Superior temporal gyrus (tissue), 1 donor: Measurements from ENCODE around the gene GLT6D1.
A peak's percentile ranks its signal among the peaks of the same experiment; 100 is the strongest.

Source experiments
- DNase-seq: peaks from one replicate; pipeline ENCODE4 v3.0.0-alpha.2; 2016; ENCODE audit errors: extremely low spot score

The GLT6D1 gene

GRCh38 chr9:135608294-135608998 lies 30.9 kb downstream of the GLT6D1 start:
- DNase-seq = no peak

DNA sequence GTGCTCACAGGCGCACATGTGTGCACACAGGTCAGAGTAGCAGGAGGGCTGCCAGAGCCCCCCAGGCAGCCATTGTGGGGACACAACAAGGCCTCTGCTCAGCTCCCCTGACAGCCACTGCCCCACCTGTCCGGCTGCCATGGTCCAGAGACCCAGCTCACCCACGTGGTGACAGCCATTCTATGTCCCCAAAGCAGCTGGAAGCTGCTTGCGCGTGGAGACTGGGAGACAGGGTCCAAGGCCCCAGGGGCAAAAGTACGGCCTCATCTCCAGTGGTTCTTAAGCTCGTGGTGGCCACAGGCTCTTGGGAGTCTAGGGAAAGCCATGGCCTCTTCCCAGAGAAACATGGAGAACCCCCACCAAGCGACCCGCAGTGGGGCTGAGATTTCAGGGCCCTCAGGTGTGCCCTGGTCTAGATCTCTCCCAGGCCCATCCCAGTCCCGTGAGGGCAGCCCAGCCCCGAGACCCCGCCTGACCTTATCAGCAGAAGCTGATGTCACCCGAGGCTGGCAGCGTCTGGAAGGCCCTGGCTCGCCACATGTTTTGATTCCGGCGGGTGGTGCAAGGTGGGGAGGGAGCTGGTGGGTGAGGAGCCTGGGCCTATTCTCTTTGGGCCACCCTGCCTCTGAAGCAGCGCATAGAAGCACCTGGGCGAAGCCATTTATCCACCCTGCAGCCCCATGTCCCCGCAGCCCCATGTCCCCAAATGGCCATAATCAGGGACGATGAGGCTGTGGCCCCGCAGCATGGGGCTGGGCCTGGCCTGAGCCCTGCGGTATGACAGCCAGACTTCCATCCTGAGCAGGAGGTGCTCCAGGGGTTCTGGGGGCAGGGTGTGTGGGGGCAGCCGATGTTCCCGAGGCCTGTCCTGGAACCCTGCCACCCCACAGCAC lies 31.7 kb downstream of the GLT6D1 start:
- no peak for DNase-seq

GRCh38 chr9:135606885-135607259 lies 32.5 kb downstream of the GLT6D1 start:
- DNase-seq = no peak

DNA sequence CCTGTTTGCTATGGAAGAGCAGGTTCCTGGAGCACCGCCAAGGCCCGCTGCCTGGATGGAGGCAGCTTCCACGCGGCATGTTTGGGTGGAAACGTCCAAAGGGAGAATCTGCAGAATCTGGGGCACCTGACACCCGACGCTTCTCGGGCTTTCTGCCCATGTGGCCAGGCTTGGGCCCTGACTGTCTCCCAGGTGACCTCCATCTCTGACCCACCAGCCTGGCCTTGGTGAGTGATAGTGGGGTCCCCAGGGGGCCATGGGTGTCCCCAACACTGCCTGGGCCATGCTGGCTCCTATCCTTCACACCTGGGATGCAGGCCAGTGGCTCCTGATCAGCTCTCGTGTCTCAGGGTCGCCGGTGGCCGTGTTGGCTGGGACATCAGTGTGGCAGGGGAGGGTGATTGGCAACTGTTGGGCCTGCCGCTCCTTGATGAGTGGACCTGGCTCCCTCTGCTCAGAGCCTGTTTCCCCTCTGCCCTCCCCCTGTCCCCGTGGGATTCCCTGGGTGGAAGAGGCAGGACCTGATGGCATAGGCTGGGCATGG lies 34.0 kb downstream of the GLT6D1 start:
- DNase-seq = peak; percentile 21

DNA sequence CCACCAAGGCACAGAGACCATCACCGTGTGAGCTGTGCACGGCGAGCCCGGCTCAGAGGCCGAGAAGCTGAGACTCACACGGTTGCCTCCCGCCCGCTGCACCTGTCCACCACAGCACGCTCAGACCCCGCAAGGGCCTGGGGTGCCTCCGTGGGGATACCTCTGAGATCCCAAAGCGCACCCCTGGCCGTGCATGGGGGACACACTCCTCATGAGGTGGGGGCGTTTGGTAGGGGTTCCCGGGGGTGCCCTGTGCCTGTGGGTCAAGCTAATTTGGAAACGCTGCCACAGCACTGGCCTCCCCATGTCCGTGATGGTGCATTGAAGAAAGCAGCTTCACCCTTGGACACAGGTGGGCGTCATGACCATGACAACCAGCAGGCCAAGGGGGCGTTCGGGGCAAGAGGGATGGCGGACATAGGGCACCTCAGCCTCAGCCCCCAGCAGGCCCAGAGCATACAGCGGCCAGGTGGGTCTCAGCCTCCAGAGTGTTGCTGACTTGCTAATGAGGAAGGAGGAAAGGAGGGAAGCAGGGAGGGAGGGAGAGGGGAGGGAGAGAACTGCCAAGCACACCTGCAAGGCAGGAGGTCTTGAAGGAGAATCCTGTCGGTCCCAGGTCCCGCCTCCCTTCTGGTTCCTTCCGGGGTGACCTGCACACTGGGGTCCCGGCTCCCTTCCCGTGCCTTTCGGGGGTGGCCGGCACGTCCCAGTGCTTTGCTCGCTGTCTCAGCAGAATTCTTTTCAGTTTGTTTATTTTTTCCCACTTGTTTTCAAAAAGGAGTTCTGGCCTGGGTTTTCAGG lies 34.7 kb downstream of the GLT6D1 start:
- DNase-seq = no peak

- DNase-seq = peak; percentile 56
These were observed 36.4 kb downstream of the GLT6D1 start for GRCh38 chr9:135602789-135603481.

DNA sequence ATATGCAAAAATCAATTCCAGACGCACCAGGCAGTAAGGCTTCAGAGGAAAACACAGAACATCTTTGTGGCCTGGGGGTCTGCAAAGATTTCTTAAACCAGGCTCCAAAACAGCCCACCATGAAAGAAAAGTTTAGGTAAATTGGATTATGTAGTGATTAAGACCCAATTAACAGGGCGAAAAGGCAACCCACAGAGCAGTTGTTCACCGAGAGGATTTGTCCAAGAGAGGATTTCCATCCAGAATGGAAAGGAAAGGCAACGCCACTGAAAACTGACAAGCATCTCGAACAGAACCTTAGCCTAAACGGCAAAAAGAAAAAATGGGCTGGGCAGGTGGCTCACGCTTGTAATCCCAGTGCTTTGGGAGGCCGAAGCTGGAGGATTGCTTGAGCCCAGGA lies 37.4 kb downstream of the GLT6D1 start:
- no peak for DNase-seq

DNA sequence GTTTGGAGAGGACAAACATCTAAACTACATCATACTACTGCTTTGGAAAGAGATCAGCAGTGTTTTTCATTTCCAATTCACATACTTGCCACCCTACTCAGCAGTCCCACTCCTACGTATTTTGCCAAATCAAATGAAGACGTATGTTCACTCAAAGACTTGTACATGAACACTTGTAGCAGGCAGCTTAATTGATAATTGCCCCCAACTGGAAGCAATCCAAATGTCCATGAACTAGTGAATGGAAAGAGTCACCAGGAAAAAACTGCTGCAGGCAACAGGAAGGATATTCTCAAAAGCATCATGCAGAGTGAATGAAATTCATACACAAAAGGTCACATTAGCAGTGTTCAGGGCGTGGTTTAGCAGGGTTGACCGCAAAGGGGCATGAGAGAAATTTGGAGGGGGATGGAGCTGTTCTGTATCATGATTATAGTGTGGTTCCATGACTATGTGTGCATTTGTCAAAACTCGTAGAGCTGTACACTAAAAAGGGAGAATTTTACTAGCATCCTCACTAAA lies 39.0 kb downstream of the GLT6D1 start:
- no peak for DNase-seq

GRCh38 chr9:135596211-135596610 lies 43.1 kb downstream of the GLT6D1 start:
- no peak for DNase-seq

- DNase-seq = no peak
These were observed 46.7 kb downstream of the GLT6D1 start for GRCh38 chr9:135592625-135593024.

- no peak for DNase-seq
These were observed 47.1 kb downstream of the GLT6D1 start for GRCh38 chr9:135592331-135592590.

DNA sequence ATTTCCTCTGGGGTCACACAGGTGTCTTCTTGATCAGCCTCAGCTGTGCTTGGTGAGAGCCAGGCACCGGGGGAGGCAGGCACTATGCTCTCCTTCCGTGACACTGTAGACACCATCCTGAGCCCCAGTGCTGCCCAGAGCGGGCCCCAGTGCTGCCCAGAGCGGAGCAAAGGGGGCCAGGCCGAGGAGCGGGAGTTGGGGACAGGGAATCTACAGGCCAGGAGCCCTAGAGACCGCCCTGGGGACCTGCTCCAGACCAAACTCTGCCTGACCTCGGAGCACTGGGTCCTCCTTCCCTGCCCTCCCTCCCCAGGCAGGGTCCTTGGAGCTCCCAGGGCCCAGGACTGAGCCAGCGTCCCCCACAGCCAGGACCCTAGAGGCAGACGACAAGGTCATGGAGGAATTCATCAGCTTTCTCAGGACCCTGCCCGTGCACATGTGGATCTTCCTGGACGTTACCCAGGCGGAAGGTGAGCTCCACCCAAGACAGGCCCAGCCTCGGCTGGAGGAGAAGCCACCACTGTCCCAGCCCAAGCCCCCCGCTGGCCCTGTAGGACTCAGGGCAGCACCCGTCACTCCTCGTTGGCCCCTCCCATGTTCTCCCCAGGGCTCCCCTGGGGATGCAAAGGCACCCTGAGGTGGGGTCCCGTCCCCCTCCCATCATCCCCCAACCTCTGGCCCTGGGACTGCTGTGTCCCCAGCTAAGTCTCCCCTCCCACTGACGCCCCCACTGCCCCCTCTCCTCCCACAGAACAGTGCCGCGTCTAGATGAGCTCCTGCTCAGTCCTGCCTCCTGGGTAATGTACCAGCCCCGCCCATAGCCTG lies 47.6 kb downstream of the GLT6D1 start:
- DNase-seq = no peak

DNA sequence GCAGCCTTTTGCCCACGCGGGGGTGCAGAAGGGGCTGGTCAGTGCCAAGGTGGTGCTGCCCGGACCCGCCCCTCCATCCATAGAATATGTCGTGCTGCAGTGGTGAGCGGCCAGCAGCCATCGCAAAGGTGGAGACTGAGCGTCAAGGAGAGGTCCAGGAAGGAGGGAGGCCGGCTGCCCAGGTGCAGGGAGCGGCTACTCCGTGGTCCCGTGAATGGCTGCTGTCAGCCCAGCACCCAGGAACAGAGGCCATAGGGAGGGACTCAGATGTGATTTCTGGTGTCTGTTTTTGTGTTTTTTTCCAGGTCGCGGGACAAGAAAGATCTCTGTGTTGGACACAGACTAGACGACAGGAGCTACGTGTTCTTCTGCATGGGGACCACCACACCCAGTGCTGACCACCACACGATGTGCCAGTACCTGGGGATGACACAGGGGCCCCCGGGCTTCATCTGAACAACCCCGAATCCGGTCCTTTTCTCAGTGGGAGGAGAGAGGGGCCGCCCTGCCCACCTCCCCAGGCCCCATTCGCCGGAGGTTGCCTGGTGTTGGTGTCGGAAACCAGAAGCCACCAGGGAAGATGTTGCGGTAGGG lies 48.8 kb downstream of the GLT6D1 start:
- DNase-seq = no peak

- DNase-seq = no peak
These were observed 49.5 kb downstream of the GLT6D1 start for GRCh38 chr9:135589596-135590485.

GRCh38 chr9:135588886-135589595 lies 50.3 kb downstream of the GLT6D1 start:
- DNase-seq = no peak

DNA sequence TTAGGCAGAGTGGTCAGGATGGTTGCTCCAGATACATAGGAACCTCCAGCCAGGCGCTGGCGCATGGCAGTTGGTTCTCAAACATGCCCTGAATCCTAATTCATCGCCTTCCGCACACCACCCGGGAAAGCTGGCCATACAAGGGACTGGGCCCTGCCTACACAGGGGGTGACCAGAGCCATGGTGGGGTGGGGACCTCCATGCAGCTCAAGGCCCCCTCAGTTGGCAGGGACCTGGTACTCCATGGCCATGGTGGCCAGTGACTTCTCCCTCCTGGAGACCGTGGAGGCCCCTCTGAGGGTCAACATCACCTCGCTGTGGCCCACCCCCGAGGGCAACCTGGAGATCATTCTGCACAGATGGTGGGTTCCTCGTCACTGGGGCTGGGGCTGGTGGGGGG lies 51.0 kb downstream of the GLT6D1 start:
- no peak for DNase-seq

DNA sequence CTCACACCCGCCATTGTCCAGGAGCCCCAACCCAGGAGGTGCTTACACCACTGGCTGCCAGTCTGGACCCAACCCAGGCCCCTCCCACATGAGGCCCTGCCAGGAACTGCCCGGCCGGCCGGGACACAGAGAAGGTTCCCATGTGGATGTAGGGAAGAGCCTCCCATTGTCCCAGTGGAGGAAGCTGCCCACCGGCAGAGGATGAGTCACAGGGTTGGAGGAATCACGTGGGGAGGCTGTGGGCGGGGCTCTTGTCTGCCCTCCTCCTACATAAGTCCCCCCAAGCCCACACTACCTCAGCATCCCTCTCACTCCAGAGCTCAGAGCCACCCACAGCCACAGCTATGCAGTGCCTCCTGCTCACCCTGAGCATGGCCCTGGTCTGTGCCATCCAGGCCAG lies 51.7 kb downstream of the GLT6D1 start:
- no peak for DNase-seq

DNA sequence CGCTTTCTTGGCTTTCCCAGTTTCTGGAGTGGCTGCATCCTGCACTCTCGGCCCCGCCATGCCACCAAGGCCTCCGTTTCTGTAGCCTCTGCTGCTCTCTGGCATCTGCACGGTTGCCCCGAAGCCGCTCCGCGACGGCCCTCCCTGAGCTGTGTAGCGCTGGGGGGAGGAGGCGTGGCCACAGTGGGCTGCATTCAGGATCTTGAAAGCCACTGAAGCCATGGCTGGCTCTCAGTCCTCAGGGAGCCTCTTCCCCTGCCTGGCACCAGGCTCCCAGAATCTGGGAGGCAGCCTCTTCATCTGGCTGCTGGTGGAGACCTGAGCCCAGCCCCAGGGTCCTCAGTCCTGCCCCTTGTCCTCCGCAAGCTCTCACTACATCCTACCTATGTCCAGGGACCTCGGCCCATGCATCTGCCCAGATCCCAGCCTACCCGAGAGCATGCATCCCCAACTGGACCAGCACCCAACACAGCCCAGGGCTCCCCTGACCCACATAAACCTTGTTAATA lies 52.7 kb downstream of the GLT6D1 start:
- no peak for DNase-seq
